T-helper 2 cell treated with Interferon-gamma antibody and Interleukin-4, amounts not matched to agents 100 ng/mL and 5 ng/mL, for 36 hours (primary cell): ENCODE measurements around the gene MYO1A. TPM values are rescaled to one million over a fixed set of nuclear protein-coding genes. Genes with fewer than 3 reads are reported as not detected.
"Not testable (repeated sequence)": the region's sequence is repeated elsewhere in the genome, so short reads cannot be mapped to it uniquely, and the experiment has no call there.

Experiments
- intact Hi-C: fragments of 100-400 bp; cut with micrococcal nuclease; formaldehyde crosslinking; loops from one replicate; pipeline ENCODE4 v1.15.1; 2023
- total RNA-seq: library from RNA; stranded (reverse); gene quantifications from 2 replicates; pipeline ENCODE4 v1.2.3, GENCODE V29; 2022

Gene MYO1A
- total RNA-seq, 1 donor from 2014 or later: 1.2 TPM

DNA sequence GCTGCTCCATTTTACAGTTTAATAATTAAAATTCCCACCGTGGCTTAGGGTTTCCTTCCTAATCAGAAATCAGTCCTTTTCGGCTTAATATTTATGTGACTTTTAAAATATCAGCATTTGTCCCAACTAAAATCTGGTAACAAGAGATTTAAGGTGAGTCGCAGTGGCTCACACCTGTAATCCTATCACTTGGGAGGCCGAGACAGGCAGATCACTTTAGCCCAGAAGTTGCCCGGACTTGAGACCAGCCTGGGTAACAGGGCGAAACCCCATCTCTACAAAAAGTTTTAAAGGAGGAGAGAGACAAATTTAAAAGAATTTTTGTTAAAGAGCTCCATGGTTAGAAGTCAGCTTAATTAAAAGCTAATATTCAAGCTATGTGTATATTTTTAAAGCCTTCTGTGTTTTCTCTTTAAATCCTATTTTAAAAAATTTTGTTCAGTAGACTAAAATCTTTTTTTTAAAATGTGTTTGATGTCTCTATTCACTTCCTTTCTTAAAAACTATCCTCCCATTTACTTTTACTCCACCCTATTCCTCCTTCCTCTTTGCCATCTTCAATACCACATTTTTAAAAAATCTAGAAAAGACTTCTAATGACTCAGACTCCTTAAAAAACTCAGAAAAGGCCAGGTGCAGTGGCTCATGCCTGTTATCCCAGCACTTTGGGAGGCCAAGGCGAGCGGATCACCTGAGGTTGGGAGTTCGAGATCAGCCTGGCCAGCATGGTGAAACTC lies 29.8 kb downstream of the MYO1A start:
- intact Hi-C loops: no loop called here

DNA sequence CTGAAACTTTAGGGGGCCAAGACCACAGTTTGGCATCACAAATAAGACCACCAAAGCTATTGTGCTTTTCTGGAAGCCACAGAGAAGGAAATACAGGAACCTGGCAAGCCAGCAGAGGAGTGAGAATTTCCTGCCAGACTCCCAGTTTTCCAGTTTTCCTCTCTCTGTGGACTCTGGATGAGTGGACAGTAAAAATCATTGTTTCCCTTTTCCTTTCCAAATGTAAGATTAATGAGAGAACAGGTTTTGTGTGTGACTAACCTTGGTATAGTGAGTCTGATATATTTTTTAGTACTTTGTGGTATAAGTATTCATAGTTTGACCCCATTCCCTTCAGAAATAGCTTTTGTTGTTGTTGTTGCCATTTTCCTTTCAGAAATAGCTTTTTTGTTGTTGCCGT lies 31.0 kb downstream of the MYO1A start:
- intact Hi-C loops: no loop called here

DNA sequence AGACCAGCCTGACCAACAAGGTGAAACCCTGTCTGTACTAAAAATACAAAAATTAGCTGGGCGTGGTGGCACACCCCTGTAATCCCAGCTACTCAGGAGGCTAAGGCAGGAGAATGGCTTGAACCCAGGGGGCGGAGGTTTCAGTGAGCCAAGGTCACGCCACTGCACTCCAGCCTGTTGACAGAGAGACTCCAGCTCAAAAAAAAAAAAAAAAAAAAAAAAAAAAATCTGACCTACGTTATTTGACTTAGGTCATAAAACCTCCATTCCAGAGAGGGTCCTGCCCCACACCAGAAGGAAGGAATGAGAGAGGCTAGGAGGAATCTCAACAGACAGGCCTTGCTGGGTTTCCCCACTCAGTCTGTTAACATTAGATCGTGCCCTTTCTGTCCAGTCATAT lies 31.6 kb downstream of the MYO1A start:
- intact Hi-C loops: not testable (repeated sequence)

DNA sequence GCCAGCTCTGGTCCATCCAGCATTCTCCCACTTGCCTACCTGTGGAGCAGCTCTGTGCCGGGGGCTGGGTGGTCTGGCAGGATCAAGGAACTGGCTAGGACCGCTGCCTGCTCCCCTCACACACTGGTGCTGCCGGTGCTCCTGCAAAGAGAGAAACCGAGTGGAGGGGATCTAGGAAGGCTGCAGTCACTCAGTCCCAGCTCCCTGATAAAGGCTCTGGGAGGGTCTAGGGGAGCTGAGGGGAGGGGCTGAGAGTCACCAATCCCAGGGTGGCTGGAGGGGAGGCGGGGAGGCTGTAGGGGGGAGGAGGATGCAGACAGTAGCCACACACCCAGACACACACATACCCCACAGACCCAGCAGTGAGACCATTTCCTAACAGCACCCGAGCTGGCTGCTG lies 33.6 kb downstream of the MYO1A start, which contains the start of gene TAC3:
Gene TAC3, minus strand, starts transcription at position 182 of the 400 bp plus-strand sequence. CDS start 732 bp downstream, outside the sequence.
- intact Hi-C loops: no loop called here

GRCh38 chr12:57012600-57013465 lies 37.1 kb downstream of the MYO1A start:
- intact Hi-C loops: no loop called here

DNA sequence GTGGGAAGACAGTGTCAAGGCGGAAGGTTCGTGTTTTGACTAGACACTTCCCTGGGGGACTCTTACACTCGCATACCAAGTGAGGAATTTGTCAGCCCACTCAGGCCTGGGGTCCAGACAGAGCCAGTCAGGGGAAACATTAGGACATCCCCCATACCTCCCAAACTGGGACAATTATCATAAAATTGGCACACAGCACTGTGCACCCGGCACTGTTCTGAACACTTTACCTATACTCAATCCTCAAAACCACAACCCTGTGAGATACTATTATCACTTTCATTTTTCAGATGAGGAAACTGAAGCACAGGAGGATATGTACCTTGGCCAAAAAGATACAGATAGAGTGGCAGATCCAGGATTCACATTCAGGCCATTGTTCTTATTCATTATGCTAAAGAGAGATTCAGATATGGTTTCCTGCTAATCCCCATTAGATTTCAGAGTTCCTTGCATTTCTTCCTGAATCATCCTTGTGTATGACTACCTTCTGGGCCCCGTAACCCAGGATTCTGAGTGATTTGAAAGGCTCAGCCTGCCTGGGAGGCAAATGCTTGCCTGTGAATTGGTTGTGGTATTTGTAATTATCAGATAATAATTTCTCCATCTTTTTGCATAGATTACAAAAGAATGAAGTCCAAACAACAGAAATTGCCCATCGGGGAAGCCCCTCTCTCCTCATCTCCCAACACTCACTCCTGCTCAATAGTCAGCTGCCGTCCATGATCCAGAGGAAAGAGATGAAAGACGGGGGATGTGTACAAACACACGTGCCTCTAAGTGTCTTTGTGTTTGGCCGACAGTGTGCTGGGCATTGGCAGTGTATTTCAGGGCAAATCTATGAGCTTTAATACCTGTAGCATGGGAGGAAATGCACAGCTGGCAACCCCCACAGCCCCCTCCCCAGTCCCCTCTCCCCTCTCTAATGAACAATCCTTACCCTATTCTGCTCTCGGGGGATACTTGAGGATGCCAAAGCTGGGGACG lies 38.2 kb downstream of the MYO1A start:
- intact Hi-C loops: no loop called here

GRCh38 chr12:57010627-57011247 lies 39.2 kb downstream of the MYO1A start:
- intact Hi-C loops: no loop called here

DNA sequence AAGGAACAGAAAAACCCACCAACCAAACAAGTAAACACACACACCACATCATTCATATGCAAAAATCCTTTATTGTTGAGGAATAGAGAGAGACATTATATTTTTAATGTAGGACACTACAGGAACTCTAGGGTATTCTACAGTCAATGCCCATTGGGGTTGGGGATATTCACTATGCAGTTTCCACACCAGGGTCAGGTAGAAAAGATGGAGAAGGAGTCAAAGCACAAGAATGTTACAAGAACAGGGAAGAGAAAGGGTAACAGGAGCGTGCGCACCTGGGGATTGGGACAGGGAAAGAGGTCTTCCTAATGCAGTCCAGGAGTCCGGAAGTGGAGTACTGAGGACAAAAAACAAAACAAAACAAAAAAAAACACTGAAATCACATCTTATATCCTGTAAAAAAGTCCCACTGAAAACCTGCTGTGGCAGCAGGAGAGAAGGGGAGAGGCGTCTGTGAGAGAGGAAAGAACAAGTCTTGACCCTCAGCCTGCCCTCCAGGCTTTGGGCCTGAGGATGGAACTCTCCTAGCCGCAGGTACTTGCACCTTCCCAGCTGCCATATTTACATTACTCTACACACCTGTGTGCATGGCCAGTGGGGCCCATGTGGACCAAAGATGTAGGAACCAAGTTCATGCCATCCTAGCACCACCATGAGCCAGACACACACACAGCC lies 39.8 kb downstream of the MYO1A start:
- intact Hi-C loops: no loop called here

GRCh38 chr12:57008178-57008577 lies 41.8 kb downstream of the MYO1A start:
- intact Hi-C loops: loop anchor here (1.0 kb wide), 3 partner anchors 54 to 175 kb away; no protein-coding TSS in a partner anchor

DNA sequence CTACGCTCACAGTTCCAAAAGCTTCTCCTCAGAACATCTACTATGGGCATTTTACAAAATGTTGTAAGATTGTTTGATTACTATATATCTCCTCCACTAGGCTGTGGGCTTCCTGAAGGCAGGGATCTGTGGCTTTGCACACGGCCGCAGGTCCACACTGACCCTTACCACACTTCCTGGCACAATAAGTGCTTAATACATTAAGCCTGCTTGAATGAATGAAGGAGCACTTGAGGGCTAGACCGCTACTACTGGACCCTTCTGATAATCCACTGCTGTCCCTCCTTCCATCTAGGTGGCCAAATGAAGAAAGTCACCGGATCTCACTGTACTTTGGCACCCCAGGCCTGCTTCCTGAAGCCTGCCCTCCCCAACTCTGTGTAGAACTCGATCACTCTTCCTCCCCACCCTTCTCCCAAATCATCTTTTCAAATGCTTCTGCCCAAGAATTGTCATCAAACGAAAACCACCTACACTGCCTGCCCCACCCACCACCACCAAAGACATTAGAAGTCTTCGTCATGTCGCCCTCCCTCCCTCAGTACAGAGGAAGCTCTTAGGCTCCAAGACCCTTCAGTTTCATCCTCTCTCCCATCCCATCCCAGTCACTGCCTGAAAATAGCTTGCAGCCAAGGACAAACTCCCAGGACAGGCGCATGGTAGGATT lies 43.0 kb downstream of the MYO1A start:
- intact Hi-C loops: loop anchor here (1.0 kb wide), 1 partner anchor 250 kb away; no protein-coding TSS in a partner anchor

- intact Hi-C loops: loop anchor here (1.0 kb wide), 1 partner anchor 249 kb away; no protein-coding TSS in a partner anchor
These were observed 43.7 kb downstream of the MYO1A start, which contains the start of gene ZBTB39 for GRCh38 chr12:57005980-57006808. ZBTB39 (minus strand) TSS chr12:57006546; CDS start chr12:57004917, 1,629 bp downstream.

DNA sequence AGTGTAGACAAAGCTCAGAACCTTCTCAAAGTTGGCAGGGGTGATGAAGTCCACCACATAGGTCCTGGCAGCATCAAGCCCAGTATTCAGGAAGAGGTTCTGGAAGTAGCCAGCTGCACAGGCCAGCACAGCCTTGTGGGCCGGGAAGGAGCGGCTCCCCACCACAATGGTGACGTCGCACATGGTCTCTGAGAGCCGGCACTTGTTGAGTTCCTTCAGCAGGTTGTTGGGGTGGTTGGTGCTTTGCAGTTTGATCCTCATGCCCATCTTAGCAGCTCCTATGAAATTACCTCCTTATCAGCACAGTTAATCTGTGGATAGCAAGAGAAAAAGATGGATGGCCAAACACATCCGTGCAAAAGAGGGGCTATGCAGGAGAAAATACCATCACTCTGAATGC lies 45.3 kb downstream of the MYO1A start:
- intact Hi-C loops: no loop called here

- intact Hi-C loops: no loop called here
These were observed 46.5 kb downstream of the MYO1A start for GRCh38 chr12:57003395-57003794.

DNA sequence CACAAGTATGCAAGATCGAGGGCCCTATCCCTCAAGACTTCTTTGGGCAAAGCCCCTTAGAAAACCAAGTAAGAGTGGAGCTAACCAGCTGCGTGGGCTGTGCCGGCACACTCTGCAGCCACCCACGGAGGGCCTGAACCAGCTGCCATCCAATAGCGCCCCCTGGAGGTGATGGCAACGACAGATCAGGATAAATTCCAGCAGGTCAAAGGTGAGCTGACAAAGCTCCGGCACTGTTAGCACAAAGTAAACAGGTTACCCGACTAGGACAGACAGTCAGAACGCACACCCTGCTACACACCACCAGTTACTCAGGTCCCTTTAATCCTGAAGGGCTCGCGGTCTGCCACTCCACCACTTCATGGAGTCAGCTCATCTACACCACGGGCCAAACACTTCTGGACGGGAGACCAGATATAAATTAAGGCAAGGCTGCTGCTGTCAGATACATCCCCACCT lies 48.5 kb downstream of the MYO1A start:
- intact Hi-C loops: no loop called here

GRCh38 chr12:57000393-57000792 lies 49.5 kb downstream of the MYO1A start:
- intact Hi-C loops: no loop called here

DNA sequence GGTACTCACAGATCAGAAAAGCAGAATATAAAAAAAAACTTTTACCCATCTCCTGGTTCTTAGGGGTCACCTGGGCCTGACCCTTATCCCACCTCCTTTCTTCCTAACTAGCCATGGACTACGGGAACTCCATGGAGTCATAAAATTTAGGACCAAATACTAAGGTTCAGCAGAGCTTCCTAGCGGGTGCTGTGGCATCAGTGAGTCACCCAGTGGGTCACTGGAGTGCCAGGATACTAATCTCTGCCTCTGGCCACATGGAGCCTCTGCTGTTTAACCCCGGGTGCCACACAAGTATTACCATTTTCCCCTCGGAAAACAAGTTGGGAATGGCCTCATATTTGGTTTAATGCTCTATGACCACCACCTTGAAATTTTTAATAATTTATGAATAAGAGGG lies 50.5 kb downstream of the MYO1A start:
- intact Hi-C loops: no loop called here

DNA sequence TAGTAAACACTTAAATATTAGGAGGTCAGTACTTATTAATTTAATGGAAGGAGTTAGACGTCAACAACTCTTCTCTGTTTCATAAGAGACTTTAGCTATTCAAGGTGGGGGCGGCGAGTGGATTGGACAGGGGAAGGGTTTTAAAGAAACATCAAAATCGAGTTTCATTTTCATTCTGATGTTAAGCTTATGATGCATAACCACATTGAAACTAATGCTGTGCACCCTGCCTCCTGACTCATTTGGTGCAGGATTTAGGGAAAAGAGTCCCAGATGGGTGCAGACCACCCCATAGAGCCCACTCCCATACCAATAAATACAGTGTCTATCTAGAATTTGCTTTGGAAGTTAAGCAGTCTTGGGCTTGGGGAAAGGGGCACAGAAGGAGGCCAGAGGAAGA lies 50.9 kb downstream of the MYO1A start:
- intact Hi-C loops: no loop called here

- intact Hi-C loops: no loop called here
These were observed 51.6 kb downstream of the MYO1A start for GRCh38 chr12:56998316-56998715.
